H9 (cell line): ENCODE data around the gene PI16. TPM values are rescaled to one million over a fixed set of nuclear protein-coding genes. Genes with fewer than 3 reads are reported as not detected.

Experiments used
- DNase-seq: peaks from one replicate; pipeline ENCODE4 v3.0.0-alpha.2; 2017
- H2AFZ ChIP-seq: one replicate; pipeline ENCODE4 v1.6.1; 2013; ENCODE audit warnings: mild to moderate bottlenecking, low read length, control low read depth, moderate library complexity
- H2AK5ac ChIP-seq: 2 replicates; pipeline ENCODE4 v1.6.1; 2013; ENCODE audit warnings: low read length, control low read depth, mixed read lengths; ENCODE audit not compliant: insufficient read length
- H2BK120ac ChIP-seq: one replicate; pipeline ENCODE4 v1.6.1; 2013; ENCODE audit warnings: low read depth, mild to moderate bottlenecking, low read length, control low read depth, inconsistent platforms; ENCODE audit not compliant: poor library complexity, severe bottlenecking
- H2BK12ac ChIP-seq: 2 replicates; pipeline ENCODE4 v1.6.1; 2013; ENCODE audit warnings: low read length, control low read depth, mixed read lengths, low read depth; ENCODE audit not compliant: insufficient read length
- H2BK15ac ChIP-seq: 2 replicates; pipeline ENCODE4 v1.6.1; 2013; ENCODE audit warnings: low read depth, low read length, control low read depth
- H2BK20ac ChIP-seq: one replicate; pipeline ENCODE4 v1.6.1; 2013; ENCODE audit warnings: low read depth, mild to moderate bottlenecking, low read length, control low read depth, inconsistent platforms; ENCODE audit not compliant: poor library complexity, severe bottlenecking
- H2BK5ac ChIP-seq: 2 replicates; pipeline ENCODE4 v1.6.1; 2013; ENCODE audit warnings: low read length, control low read depth, mixed read lengths; ENCODE audit not compliant: insufficient read length
- H3K14ac ChIP-seq: 2 replicates; pipeline ENCODE4 v1.6.1; 2013; ENCODE audit warnings: low read length, control low read depth; ENCODE audit not compliant: insufficient read depth
- H3K18ac ChIP-seq: 2 replicates; pipeline ENCODE4 v1.6.1; 2013; ENCODE audit warnings: low read depth, mild to moderate bottlenecking, mixed read lengths, low read length, control low read depth; ENCODE audit not compliant: insufficient read length
- H3K23ac ChIP-seq: 2 replicates; pipeline ENCODE4 v1.6.1; 2013; ENCODE audit warnings: low read length, control low read depth, mixed read lengths, low read depth; ENCODE audit not compliant: insufficient read length
- H3K23me2 ChIP-seq: 2 replicates; pipeline ENCODE4 v1.6.1; 2013; ENCODE audit warnings: low read depth, mild to moderate bottlenecking, mixed read lengths, low read length, control low read depth; ENCODE audit not compliant: insufficient read length, poor library complexity, severe bottlenecking
- H3K27ac ChIP-seq: 2 replicates; pipeline ENCODE4 v1.5.1; 2013; ENCODE audit warnings: low read length, control low read depth, mixed read lengths, low read depth; ENCODE audit not compliant: insufficient read length
- H3K27me3 ChIP-seq: 2 replicates; pipeline ENCODE4 v1.6.1; 2013; ENCODE audit warnings: low read length, control low read depth, inconsistent platforms; ENCODE audit not compliant: insufficient read depth
- H3K4ac ChIP-seq: 2 replicates; pipeline ENCODE4 v1.6.1; 2013; ENCODE audit warnings: low read depth, mild to moderate bottlenecking, control low read depth, inconsistent platforms, low read length, moderate library complexity
- H3K4me1 ChIP-seq: 2 replicates; pipeline ENCODE4 v1.6.1; 2013; ENCODE audit warnings: low read length, control low read depth, inconsistent platforms; ENCODE audit not compliant: insufficient read depth
- H3K4me2 ChIP-seq: 2 replicates; pipeline ENCODE4 v1.6.1; 2013; ENCODE audit warnings: low read length, control low read depth, mixed read lengths; ENCODE audit not compliant: insufficient read length, insufficient read depth
- H3K56ac ChIP-seq: 2 replicates; pipeline ENCODE4 v1.6.1; 2013; ENCODE audit warnings: low read depth, mild to moderate bottlenecking, mixed read lengths, low read length, control low read depth; ENCODE audit not compliant: insufficient read length
- H3K79me1 ChIP-seq: 2 replicates; pipeline ENCODE4 v1.6.1; 2013; ENCODE audit warnings: low read depth, mild to moderate bottlenecking, moderate library complexity, low read length, control low read depth, inconsistent platforms; ENCODE audit not compliant: insufficient read depth, poor library complexity, severe bottlenecking
- H3K79me2 ChIP-seq: 2 replicates; pipeline ENCODE4 v1.6.1; 2013; ENCODE audit warnings: low read length, control low read depth, inconsistent platforms; ENCODE audit not compliant: insufficient read depth
- H3K9ac ChIP-seq: 2 replicates; pipeline ENCODE4 v1.6.1; 2013; ENCODE audit warnings: low read length, control low read depth, mixed read lengths; ENCODE audit not compliant: insufficient read length; ENCODE audit errors: extremely low read depth
- H3K9me3 ChIP-seq: one replicate; pipeline ENCODE4 v1.6.1; 2013; ENCODE audit warnings: low read depth, low read length, inconsistent platforms; ENCODE audit not compliant: control insufficient read depth
- H3T11ph ChIP-seq: one replicate; pipeline ENCODE4 v1.6.1; 2013; ENCODE audit warnings: mild to moderate bottlenecking, low read length, control low read depth, inconsistent platforms
- H4K20me1 ChIP-seq: one replicate; pipeline ENCODE4 v1.6.1; 2013; ENCODE audit not compliant: control insufficient read depth, insufficient read length, insufficient read depth
- H4K5ac ChIP-seq: 2 replicates; pipeline ENCODE4 v1.6.1; 2013; ENCODE audit warnings: low read depth, mild to moderate bottlenecking, mixed read lengths, low read length, control low read depth; ENCODE audit not compliant: insufficient read length
- H4K8ac ChIP-seq: replicated peaks from 2 replicates; pipeline ENCODE4 v1.6.1; 2013; ENCODE audit warnings: low read length, control low read depth, mixed read lengths, low read depth; ENCODE audit not compliant: insufficient read length
- H4K91ac ChIP-seq: 2 replicates; pipeline ENCODE4 v1.6.1; 2013; ENCODE audit warnings: low read depth, mild to moderate bottlenecking, moderate library complexity, mixed read lengths, low read length, control low read depth; ENCODE audit not compliant: insufficient read length
- H3K27ac Mint-ChIP-seq, 3 experiments: 2 replicates in 2 of 3; 3 replicates in 1 of 3; pipeline ENCODE4 v1.8.0; 2020 to 2021; ENCODE audit warnings: mixed read lengths in 3 of 3, mild to moderate bottlenecking in 1 of 3, moderate library complexity in 1 of 3
- H3K27me3 Mint-ChIP-seq: 2 replicates; pipeline ENCODE4 v1.8.0; 2021; ENCODE audit warnings: low read depth, mild to moderate bottlenecking, moderate library complexity, mixed read lengths
- H3K36me3 Mint-ChIP-seq, 3 experiments: 2 replicates in 2 of 3; 3 replicates in 1 of 3; pipeline ENCODE4 v1.8.0; 2020 to 2021; ENCODE audit warnings: low read depth in 3 of 3, mixed read lengths in 3 of 3; ENCODE audit not compliant: insufficient read depth in 1 of 3
- H3K4me1 Mint-ChIP-seq, 2 experiments: 2 replicates each; pipeline ENCODE4 v1.8.0; 2020; ENCODE audit warnings: mixed read lengths in 2 of 2
- H3K4me3 Mint-ChIP-seq, 2 experiments: 2 replicates in 1 of 2; 3 replicates in 1 of 2; pipeline ENCODE4 v1.8.0; 2020 to 2021; ENCODE audit warnings: mild to moderate bottlenecking in 2 of 2, mixed read lengths in 2 of 2, moderate library complexity in 1 of 2
- H3K9me3 Mint-ChIP-seq, 2 experiments: 2 replicates in 1 of 2; 3 replicates in 1 of 2; pipeline ENCODE4 v1.8.0; 2020; ENCODE audit warnings: mild to moderate bottlenecking in 2 of 2, mixed read lengths in 2 of 2, moderate library complexity in 1 of 2
- WGBS: extraction: QIAGEN DNeasy Blood & Tissue Kit; methylation state at CpG from one replicate; pipeline ENCODE4 v1.1.7; 2013; ENCODE audit warnings: missing lambda C conversion rate, low lambda C conversion rate, mixed read lengths; ENCODE audit not compliant: insufficient read length; ENCODE audit errors: extremely low coverage; 5-methylcytosine and 5-hydroxymethylcytosine counted together
- total RNA-seq: library from RNA; stranded (reverse); gene quantifications from 2 replicates; pipeline ENCODE4 v1.2.1, GENCODE V29; 2021
- TF ChIP-seq, protein P1 (sequence below): fragments of 200-600 bp; sonication (generic); conservative IDR thresholded peaks from 3 replicates; pipeline ENCODE4 v1.8.0; 2021; ENCODE audit warnings: antibody characterized with exemption, mild to moderate bottlenecking

PI16 gene
- total RNA-seq, 1 experiment from 2014 or later, result not detected

DNA sequence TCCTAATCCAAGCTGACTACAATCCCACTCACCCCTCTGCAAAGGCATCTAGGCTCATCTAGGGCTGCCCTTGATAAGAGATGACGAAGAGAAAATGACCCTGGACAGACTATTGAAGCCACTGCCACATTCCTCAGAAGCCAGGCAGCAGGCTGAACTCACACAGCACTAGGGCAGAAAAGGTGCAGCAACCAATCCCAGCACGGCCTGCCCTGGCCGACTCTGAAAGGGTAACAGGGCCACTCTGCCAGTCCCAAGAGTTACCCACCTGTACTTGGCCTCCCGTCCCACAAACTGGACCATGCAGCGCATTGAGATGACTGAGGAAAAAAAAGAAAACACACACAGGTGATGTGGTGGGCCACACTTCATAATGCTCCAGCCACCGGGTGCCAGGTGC lies 22.4 kb downstream of the PI16 start:
- Histone ChIP-seq H3K27ac (no peak overlapping the region), H3K9me3 (no peaks in the 10 kb centered on the region), H3K56ac (no peak overlapping the region), H3K79me1 (peaks cover 3% of the 10 kb centered on the region), H2BK12ac (no peak overlapping the region), H3K23ac (no peak overlapping the region), H3T11ph (no peak overlapping the region), H3K23me2 (no peaks in the 10 kb centered on the region), H3K18ac (no peak overlapping the region), H4K20me1 (no peaks in the 10 kb centered on the region), H3K4me1 (peaks cover 5% of the 10 kb centered on the region; the same call in 1 of the 2 replicates), H4K5ac (no peak overlapping the region), H3K79me2 (peaks cover 16% of the 10 kb centered on the region; the same call in 1 of the 2 replicates), H4K8ac (no peak overlapping the region), H2BK15ac (no peak overlapping the region), H2BK120ac (no peak overlapping the region), H4K91ac (no peak overlapping the region), H2BK5ac (no peak overlapping the region), H3K27me3 (no peaks in the 10 kb centered on the region), H2AFZ (no peak overlapping the region), H2AK5ac (no peak overlapping the region), H3K14ac (no peak overlapping the region), H3K9ac (no peak overlapping the region), H3K4me2 (no peak overlapping the region), H2BK20ac (no peak overlapping the region), H3K4ac (no peak overlapping the region)
- no peak overlapping the region for H3K27ac Mint-ChIP-seq
- H3K36me3 Mint-ChIP-seq, result peaks cover 52 to 81% (median 72%) of the 10 kb centered on the region in 3 experiments; a peak in 6 of 7 replicates
- TF ChIP-seq, protein P1, sequence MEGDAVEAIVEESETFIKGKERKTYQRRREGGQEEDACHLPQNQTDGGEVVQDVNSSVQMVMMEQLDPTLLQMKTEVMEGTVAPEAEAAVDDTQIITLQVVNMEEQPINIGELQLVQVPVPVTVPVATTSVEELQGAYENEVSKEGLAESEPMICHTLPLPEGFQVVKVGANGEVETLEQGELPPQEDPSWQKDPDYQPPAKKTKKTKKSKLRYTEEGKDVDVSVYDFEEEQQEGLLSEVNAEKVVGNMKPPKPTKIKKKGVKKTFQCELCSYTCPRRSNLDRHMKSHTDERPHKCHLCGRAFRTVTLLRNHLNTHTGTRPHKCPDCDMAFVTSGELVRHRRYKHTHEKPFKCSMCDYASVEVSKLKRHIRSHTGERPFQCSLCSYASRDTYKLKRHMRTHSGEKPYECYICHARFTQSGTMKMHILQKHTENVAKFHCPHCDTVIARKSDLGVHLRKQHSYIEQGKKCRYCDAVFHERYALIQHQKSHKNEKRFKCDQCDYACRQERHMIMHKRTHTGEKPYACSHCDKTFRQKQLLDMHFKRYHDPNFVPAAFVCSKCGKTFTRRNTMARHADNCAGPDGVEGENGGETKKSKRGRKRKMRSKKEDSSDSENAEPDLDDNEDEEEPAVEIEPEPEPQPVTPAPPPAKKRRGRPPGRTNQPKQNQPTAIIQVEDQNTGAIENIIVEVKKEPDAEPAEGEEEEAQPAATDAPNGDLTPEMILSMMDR, result no peak
- H3K4me3 Mint-ChIP-seq, result no peak overlapping the region
- DNase-seq, result no peak
- peaks cover 23 to 25% of the 10 kb centered on the region in 2 experiments for H3K4me1 Mint-ChIP-seq
- WGBS, result no CpG with 5 or more reads among the region's 6 CpGs
- no peaks in the 10 kb centered on the region for H3K27me3 Mint-ChIP-seq
- H3K9me3 Mint-ChIP-seq, result no peaks in the 10 kb centered on the region
